G401.6 (cell line): ENCODE results near the gene SSU72.
"Not testable (repeated sequence)": the region's sequence is repeated elsewhere in the genome, so short reads cannot be mapped to it uniquely, and the experiment has no call there.

Experiments
- FAIRE-seq: peaks from 2 replicates; lab custom pipeline; 2012; peaks lifted over from hg19 to GRCh38; lab: Jason Lieb, UNC

The SSU72 gene

GRCh38 chr1:1526476-1526875 is 48.2 kb downstream of the SSU72 start:
- FAIRE-seq: not testable (repeated sequence)

GRCh38 chr1:1524750-1525383 is 49.8 kb downstream of the SSU72 start:
- FAIRE-seq: not testable (repeated sequence)

- FAIRE-seq: not testable (repeated sequence)
These were observed 51.0 kb downstream of the SSU72 start for GRCh38 chr1:1523651-1524050.

- FAIRE-seq: not testable (repeated sequence)
These were observed 51.4 kb downstream of the SSU72 start for GRCh38 chr1:1523226-1523625.

- not testable (repeated sequence) for FAIRE-seq
These were observed 52.1 kb downstream of the SSU72 start for GRCh38 chr1:1522536-1522935.

- FAIRE-seq: no peak
These were observed 53.3 kb downstream of the SSU72 start for GRCh38 chr1:1521331-1521730.

- not testable (repeated sequence) for FAIRE-seq
These were observed 54.7 kb downstream of the SSU72 start for GRCh38 chr1:1519805-1520505.

- not testable (repeated sequence) for FAIRE-seq
These were observed 56.0 kb downstream of the SSU72 start for GRCh38 chr1:1518621-1519007.

- no peak for FAIRE-seq
These were observed 56.6 kb downstream of the SSU72 start for GRCh38 chr1:1517973-1518620.

- FAIRE-seq: not testable (repeated sequence)
These were observed 57.7 kb downstream of the SSU72 start for GRCh38 chr1:1516923-1517322.

- not testable (repeated sequence) for FAIRE-seq
These were observed 60.3 kb downstream of the SSU72 start for GRCh38 chr1:1514376-1514775.

GRCh38 chr1:1513675-1514074 is 61.0 kb downstream of the SSU72 start:
- FAIRE-seq: not testable (repeated sequence)

- not testable (repeated sequence) for FAIRE-seq
These were observed 62.2 kb downstream of the SSU72 start for GRCh38 chr1:1512425-1512824.

- peak; percentile 60 for FAIRE-seq
These were observed 63.0 kb downstream of the SSU72 start, which contains the start of gene ATAD3A for GRCh38 chr1:1511533-1512285. Gene ATAD3A (plus strand): TSS chr1:1512162. CDS start chr1:1512269, 107 bp downstream.

- no peak for FAIRE-seq
These were observed 63.6 kb downstream of the SSU72 start for GRCh38 chr1:1510912-1511532.

- not testable (repeated sequence) for FAIRE-seq
These were observed 65.2 kb downstream of the SSU72 start for GRCh38 chr1:1509465-1509850.

GRCh38 chr1:1508775-1509464 is 65.7 kb downstream of the SSU72 start:
- FAIRE-seq: not testable (repeated sequence)

- FAIRE-seq: no peak
These were observed 67.4 kb downstream of the SSU72 start for GRCh38 chr1:1507305-1507704.

- not testable (repeated sequence) for FAIRE-seq
These were observed 68.9 kb downstream of the SSU72 start for GRCh38 chr1:1505801-1506200.

- not testable (repeated sequence) for FAIRE-seq
These were observed 69.3 kb downstream of the SSU72 start for GRCh38 chr1:1505366-1505798.

- not testable (repeated sequence) for FAIRE-seq
These were observed 69.8 kb downstream of the SSU72 start for GRCh38 chr1:1504777-1505365.
